WTC11 (cell line): ENCODE data around the gene TCTN1. TPM values are rescaled to one million over a fixed set of nuclear protein-coding genes. Genes with fewer than 3 reads are reported as not detected.

ENCODE experiments used
- ATAC-seq: fragments of 200-7000 bp; cut with Tn5 transposase; 2 replicates; pipeline ENCODE4 v1.10.0; 2021; ENCODE audit warnings: mild to moderate bottlenecking, moderate library complexity
- CTCF ChIA-PET: fragments of 300-600 bp; sonication (Branson Sonifier 250); formaldehyde crosslinking; loops from one replicate; lab custom pipeline; 2021; ENCODE audit warnings: antibody characterized with exemption; lab: Charles Lee
- POLR2A ChIA-PET: fragments of 350-600 bp; sonication (Branson Sonifier 250); formaldehyde crosslinking; loops from one replicate; lab custom pipeline; 2021; ENCODE audit warnings: antibody characterized with exemption; lab: Charles Lee
- DNase-seq: peaks from one replicate; pipeline ENCODE4 v3.0.0; 2021; ENCODE audit warnings: low spot score
- H3K27ac Mint-ChIP-seq: 2 replicates; pipeline ENCODE4 v1.8.0; 2021; ENCODE audit warnings: mixed read lengths
- H3K27me3 Mint-ChIP-seq: 2 replicates; pipeline ENCODE4 v1.8.0; 2021; ENCODE audit warnings: low read depth, mild to moderate bottlenecking, moderate library complexity, mixed read lengths
- H3K36me3 Mint-ChIP-seq: 2 replicates; pipeline ENCODE4 v1.8.0; 2021; ENCODE audit warnings: mixed read lengths
- H3K4me1 Mint-ChIP-seq: 2 replicates; pipeline ENCODE4 v1.8.0; 2022; ENCODE audit warnings: mixed read lengths
- H3K4me3 Mint-ChIP-seq: 2 replicates; pipeline ENCODE4 v1.8.0; 2021; ENCODE audit warnings: mild to moderate bottlenecking, moderate library complexity, mixed read lengths
- H3K9me3 Mint-ChIP-seq: 2 replicates; pipeline ENCODE4 v1.8.0; 2021; ENCODE audit warnings: mixed read lengths
- AFF4 ChIP-seq: sonication (generic); formaldehyde crosslinking; IDR thresholded peaks from 2 replicates; pipeline ENCODE4 v1.8.1; 2023; ENCODE audit warnings: mild to moderate bottlenecking, missing genetic modification reagents, borderline replicate concordance
- ARID4B ChIP-seq: sonication (generic); formaldehyde crosslinking; IDR thresholded peaks from 2 replicates; pipeline ENCODE4 v1.8.0; 2023; ENCODE audit warnings: missing genetic modification reagents, mild to moderate bottlenecking, borderline replicate concordance
- ATF1 ChIP-seq: sonication (generic); formaldehyde crosslinking; IDR thresholded peaks from 2 replicates; pipeline ENCODE4 v1.8.1; 2023; ENCODE audit warnings: mild to moderate bottlenecking, moderate library complexity, missing genetic modification reagents
- E2F5 ChIP-seq: sonication (generic); formaldehyde crosslinking; IDR thresholded peaks from 2 replicates; pipeline ENCODE4 v1.8.1; 2022; ENCODE audit warnings: mild to moderate bottlenecking, moderate library complexity, missing genetic modification reagents
- ELF4 ChIP-seq: sonication (generic); formaldehyde crosslinking; IDR thresholded peaks from 2 replicates; pipeline ENCODE4 v1.8.1; 2022; ENCODE audit warnings: low read depth, mild to moderate bottlenecking, moderate library complexity, missing genetic modification reagents
- ESRRA ChIP-seq: sonication (generic); formaldehyde crosslinking; IDR thresholded peaks from 2 replicates; pipeline ENCODE4 v1.8.1; 2022; ENCODE audit warnings: mild to moderate bottlenecking, missing genetic modification reagents, borderline replicate concordance
- ETV6 ChIP-seq: sonication (generic); formaldehyde crosslinking; IDR thresholded peaks from 2 replicates; pipeline ENCODE4 v1.8.1; 2022; ENCODE audit warnings: mild to moderate bottlenecking, missing genetic modification reagents
- FOXP1 ChIP-seq: sonication (generic); formaldehyde crosslinking; IDR thresholded peaks from 2 replicates; pipeline ENCODE4 v1.8.0; 2022; ENCODE audit warnings: missing genetic modification reagents, mild to moderate bottlenecking, moderate library complexity, borderline replicate concordance
- GABPB1 ChIP-seq: sonication (generic); formaldehyde crosslinking; IDR thresholded peaks from 2 replicates; pipeline ENCODE4 v1.8.1; 2023; ENCODE audit warnings: mild to moderate bottlenecking, missing genetic modification reagents
- MYBL2 ChIP-seq: sonication (generic); formaldehyde crosslinking; IDR thresholded peaks from 2 replicates; pipeline ENCODE4 v1.8.1; 2023; ENCODE audit warnings: mild to moderate bottlenecking, moderate library complexity, missing genetic modification reagents
- RORB ChIP-seq: fragments of 250-450 bp; sonication (Bioruptor Pico); IDR thresholded peaks from 2 replicates; pipeline ENCODE4 v1.9.0; 2021; ENCODE audit warnings: mild to moderate bottlenecking
- SMAD4 ChIP-seq: sonication (generic); formaldehyde crosslinking; IDR thresholded peaks from 2 replicates; pipeline ENCODE4 v1.8.0; 2022; ENCODE audit warnings: mild to moderate bottlenecking, missing genetic modification reagents
- TEAD1 ChIP-seq: sonication (generic); formaldehyde crosslinking; IDR thresholded peaks from 2 replicates; pipeline ENCODE4 v1.8.0; 2022; ENCODE audit warnings: mild to moderate bottlenecking, missing genetic modification reagents
- ZBTB21 ChIP-seq: sonication (generic); formaldehyde crosslinking; IDR thresholded peaks from 2 replicates; pipeline ENCODE4 v1.8.1; 2023; ENCODE audit warnings: mild to moderate bottlenecking, missing genetic modification reagents, borderline replicate concordance
- ZNF121 ChIP-seq: sonication (generic); formaldehyde crosslinking; IDR thresholded peaks from 2 replicates; pipeline ENCODE4 v1.8.0; 2023; ENCODE audit warnings: missing genetic modification reagents
- ZNF138 ChIP-seq: sonication (generic); formaldehyde crosslinking; conservative IDR thresholded peaks from 2 replicates; pipeline ENCODE4 v1.8.1; 2022; ENCODE audit warnings: mild to moderate bottlenecking, moderate library complexity, missing genetic modification reagents
- ZNF423 ChIP-seq: fragments of 250-450 bp; sonication (Bioruptor Pico); IDR thresholded peaks from 2 replicates; pipeline ENCODE4 v2.1.2; 2022; ENCODE audit warnings: mild to moderate bottlenecking, moderate library complexity
- ZNF425 ChIP-seq: fragments of 250-450 bp; sonication (Bioruptor Pico); conservative IDR thresholded peaks from 2 replicates; pipeline ENCODE4 v1.9.0; 2021; ENCODE audit warnings: mild to moderate bottlenecking
- total RNA-seq: library from RNA; stranded (reverse); gene quantifications from 3 replicates; pipeline ENCODE4 v1.2.3, GENCODE V29; 2021
- TF ChIP-seq, protein P1 (sequence below): sonication (generic); formaldehyde crosslinking; conservative IDR thresholded peaks from 2 replicates; pipeline ENCODE4 v1.8.1; 2023; ENCODE audit warnings: mild to moderate bottlenecking, low read depth, missing genetic modification reagents, moderate library complexity
- TF ChIP-seq, protein P2 (sequence below): fragments of 250-450 bp; sonication (Bioruptor Pico); IDR thresholded peaks from 2 replicates; pipeline ENCODE4 v1.9.0; 2021; ENCODE audit warnings: moderate library complexity, mild to moderate bottlenecking, inconsistent platforms, borderline replicate concordance

TCTN1 gene
- total RNA-seq, 1 experiment from 2014 or later, result 10.3 TPM

GRCh38 chr12:110606253-110606611 lies 7.7 kb upstream of the TCTN1 start:
- ChIA-PET POLR2A (no interaction called here), CTCF (interaction anchor here (0.7 kb wide), 1 partner anchor 221 kb away, joined by 3 read pairs; no protein-coding TSS in a partner anchor)
- H3K27me3 Mint-ChIP-seq, result no peaks in the 10 kb centered on the region; the same call in 1 of the 2 replicates
- no peak overlapping the region for H3K27ac Mint-ChIP-seq
- H3K4me1 Mint-ChIP-seq, result no peaks in the 10 kb centered on the region
- no peak for TF ChIP-seq SMAD4 (CRISPR knock-in tag)
- no peak for TF ChIP-seq ESRRA (CRISPR knock-in tag)
- TF ChIP-seq FOXP1 (CRISPR knock-in tag), result no peak
- no peak for TF ChIP-seq MYBL2 (CRISPR knock-in tag)
- no peak for TF ChIP-seq ELF4 (CRISPR knock-in tag)
- no peak for TF ChIP-seq ATF1 (CRISPR knock-in tag)
- no peak for TF ChIP-seq ZNF423 (CRISPR knock-in tag)
- TF ChIP-seq, protein P1, sequence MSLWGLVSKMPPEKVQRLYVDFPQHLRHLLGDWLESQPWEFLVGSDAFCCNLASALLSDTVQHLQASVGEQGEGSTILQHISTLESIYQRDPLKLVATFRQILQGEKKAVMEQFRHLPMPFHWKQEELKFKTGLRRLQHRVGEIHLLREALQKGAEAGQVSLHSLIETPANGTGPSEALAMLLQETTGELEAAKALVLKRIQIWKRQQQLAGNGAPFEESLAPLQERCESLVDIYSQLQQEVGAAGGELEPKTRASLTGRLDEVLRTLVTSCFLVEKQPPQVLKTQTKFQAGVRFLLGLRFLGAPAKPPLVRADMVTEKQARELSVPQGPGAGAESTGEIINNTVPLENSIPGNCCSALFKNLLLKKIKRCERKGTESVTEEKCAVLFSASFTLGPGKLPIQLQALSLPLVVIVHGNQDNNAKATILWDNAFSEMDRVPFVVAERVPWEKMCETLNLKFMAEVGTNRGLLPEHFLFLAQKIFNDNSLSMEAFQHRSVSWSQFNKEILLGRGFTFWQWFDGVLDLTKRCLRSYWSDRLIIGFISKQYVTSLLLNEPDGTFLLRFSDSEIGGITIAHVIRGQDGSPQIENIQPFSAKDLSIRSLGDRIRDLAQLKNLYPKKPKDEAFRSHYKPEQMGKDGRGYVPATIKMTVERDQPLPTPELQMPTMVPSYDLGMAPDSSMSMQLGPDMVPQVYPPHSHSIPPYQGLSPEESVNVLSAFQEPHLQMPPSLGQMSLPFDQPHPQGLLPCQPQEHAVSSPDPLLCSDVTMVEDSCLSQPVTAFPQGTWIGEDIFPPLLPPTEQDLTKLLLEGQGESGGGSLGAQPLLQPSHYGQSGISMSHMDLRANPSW (CRISPR knock-in tag), result no peak
- TF ChIP-seq TEAD1 (CRISPR knock-in tag), result no peak
- TF ChIP-seq ARID4B (CRISPR knock-in tag), result no peak
- no peak for TF ChIP-seq ZNF138 (CRISPR knock-in tag)
- TF ChIP-seq ZNF425 (CRISPR knock-in tag), result no peak
- TF ChIP-seq E2F5 (CRISPR knock-in tag), result no peak
- no peak for TF ChIP-seq AFF4 (CRISPR knock-in tag)
- no peak for TF ChIP-seq RORB
- TF ChIP-seq ZBTB21, result no peak
- no peak for TF ChIP-seq GABPB1
- TF ChIP-seq, protein P2, sequence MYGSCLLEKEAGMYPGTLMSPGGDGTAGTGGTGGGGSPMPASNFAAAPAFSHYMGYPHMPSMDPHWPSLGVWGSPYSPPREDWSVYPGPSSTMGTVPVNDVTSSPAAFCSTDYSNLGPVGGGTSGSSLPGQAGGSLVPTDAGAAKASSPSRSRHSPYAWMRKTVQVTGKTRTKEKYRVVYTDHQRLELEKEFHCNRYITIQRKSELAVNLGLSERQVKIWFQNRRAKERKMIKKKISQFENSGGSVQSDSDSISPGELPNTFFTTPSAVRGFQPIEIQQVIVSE (CRISPR knock-in tag), result no peak
- TF ChIP-seq ZNF121, result no peak
- no peak for TF ChIP-seq ETV6 (CRISPR knock-in tag)
- DNase-seq (no peak), ATAC-seq (no peak)
- no peak overlapping the region for H3K4me3 Mint-ChIP-seq
- no peaks in the 10 kb centered on the region for H3K36me3 Mint-ChIP-seq
- no peaks in the 10 kb centered on the region for H3K9me3 Mint-ChIP-seq
